SK-N-MC (cell line): ENCODE measurements around the gene TMEM31.

ENCODE experiments used
- EZH2 ChIP-seq: fragments of 200-600 bp; sonication (generic); IDR thresholded peaks from one replicate; pipeline ENCODE4 v1.6.1; 2017; ENCODE audit warnings: antibody characterized with exemption
- POLR2AphosphoS5 ChIP-seq: IDR thresholded peaks from 2 replicates; pipeline ENCODE4 v1.6.1; 2012; ENCODE audit warnings: mild to moderate bottlenecking, low read depth, low read length, borderline replicate concordance

- TF ChIP-seq POLR2AphosphoS5 (no peak), EZH2 (no peak)
Measured at GRCh38 chrX:103687696-103688201, 23.0 kb upstream of the TMEM31 start.
